ENCODE measurements around the gene DNAJC17. TPM values are rescaled to one million over a fixed set of nuclear protein-coding genes. Genes with fewer than 3 reads are reported as not detected.

Gene DNAJC17
- total and polyA plus RNA-seq, 2 donors, result 45.0 to 62.9 TPM

GRCh38 chr15:40773902-40774301 is 33.4 kb downstream of the DNAJC17 start:
- H3K4me1 ChIP-seq (ENCODE audit: control insufficient read depth in 2 of 2, insufficient read depth in 2 of 2, low read length in 2 of 2), result peaks cover 17 to 35% of the 10 kb centered on the region in 2 donors
- no peaks in the 10 kb centered on the region for H3K9me3 ChIP-seq (ENCODE audit: control insufficient read depth in 2 of 2, insufficient read depth in 1 of 2, low read length in 1 of 2)
- H3K36me3 ChIP-seq (ENCODE audit: control insufficient read depth in 2 of 2, insufficient read depth in 2 of 2, low read length in 1 of 2), result peaks cover 50 to 56% of the 10 kb centered on the region in 2 donors
- no peak overlapping the region for H3K27ac ChIP-seq (ENCODE audit: low read depth in 1 of 2, low read length in 1 of 2)
- no peaks in the 10 kb centered on the region for H3K27me3 ChIP-seq (ENCODE audit: control insufficient read depth in 2 of 2, insufficient read depth in 1 of 2, low read length in 1 of 2)
- no peak overlapping the region for H3K4me3 ChIP-seq (ENCODE audit: low read length in 2 of 2)
- DNase-seq (ENCODE audit: low read depth in 6 of 9, low spot score in 9 of 9), result no peak
- 95% methylated on average over 6 of the region's 6 CpGs for WGBS

- no peak for DNase-seq (ENCODE audit: low read depth in 6 of 9, low spot score in 9 of 9)
- H3K27ac ChIP-seq (ENCODE audit: low read depth in 1 of 2, low read length in 1 of 2), result no peak overlapping the region
- WGBS, result 98% methylated on average over 8 of the region's 8 CpGs
- no peaks in the 10 kb centered on the region for H3K9me3 ChIP-seq (ENCODE audit: control insufficient read depth in 2 of 2, insufficient read depth in 1 of 2, low read length in 1 of 2)
- peaks cover 21 to 39% of the 10 kb centered on the region in 2 donors for H3K4me1 ChIP-seq (ENCODE audit: control insufficient read depth in 2 of 2, insufficient read depth in 2 of 2, low read length in 2 of 2)
- H3K27me3 ChIP-seq (ENCODE audit: control insufficient read depth in 2 of 2, insufficient read depth in 1 of 2, low read length in 1 of 2), result no peaks in the 10 kb centered on the region
- H3K4me3 ChIP-seq (ENCODE audit: low read length in 2 of 2), result no peak overlapping the region
- H3K36me3 ChIP-seq (ENCODE audit: control insufficient read depth in 2 of 2, insufficient read depth in 2 of 2, low read length in 1 of 2), result peaks cover 46 to 52% of the 10 kb centered on the region in 2 donors
Measured at GRCh38 chr15:40773496-40773895, 33.8 kb downstream of the DNAJC17 start.

GRCh38 chr15:40772014-40772413 is 35.3 kb downstream of the DNAJC17 start:
- Histone ChIP-seq H3K27me3 (ENCODE audit: control insufficient read depth in 2 of 2, insufficient read depth in 1 of 2, low read length in 1 of 2) (no peaks in the 10 kb centered on the region), H3K4me3 (ENCODE audit: low read length in 2 of 2) (no peak overlapping the region), H3K4me1 (ENCODE audit: control insufficient read depth in 2 of 2, insufficient read depth in 2 of 2, low read length in 2 of 2) (peaks cover 22 to 42% of the 10 kb centered on the region in 2 donors), H3K27ac (ENCODE audit: low read depth in 1 of 2, low read length in 1 of 2) (no peak overlapping the region), H3K36me3 (ENCODE audit: control insufficient read depth in 2 of 2, insufficient read depth in 2 of 2, low read length in 1 of 2) (peaks cover 56 to 64% of the 10 kb centered on the region in 2 donors), H3K9me3 (ENCODE audit: control insufficient read depth in 2 of 2, insufficient read depth in 1 of 2, low read length in 1 of 2) (no peaks in the 10 kb centered on the region)
- no peak for DNase-seq (ENCODE audit: low read depth in 6 of 9, low spot score in 9 of 9)
- 95% methylated on average over 13 of the region's 13 CpGs for WGBS

- over 99% methylated on average over 5 of the region's 5 CpGs for WGBS
- Histone ChIP-seq H3K27ac (ENCODE audit: low read depth in 1 of 2, low read length in 1 of 2) (no peak overlapping the region), H3K4me1 (ENCODE audit: control insufficient read depth in 2 of 2, insufficient read depth in 2 of 2, low read length in 2 of 2) (peaks cover 16 to 38% of the 10 kb centered on the region in 2 donors)
Measured at GRCh38 chr15:40771242-40771641, 36.0 kb downstream of the DNAJC17 start.

GRCh38 chr15:40770147-40770721 is 37.0 kb downstream of the DNAJC17 start:
- peak overlapping the region in 1 of 2 donors; percentile 12 for H3K4me3 ChIP-seq (ENCODE audit: low read length in 2 of 2)
- peaks cover 44 to 52% of the 10 kb centered on the region in 2 donors for H3K36me3 ChIP-seq (ENCODE audit: control insufficient read depth in 2 of 2, insufficient read depth in 2 of 2, low read length in 1 of 2)
- H3K9me3 ChIP-seq (ENCODE audit: control insufficient read depth in 2 of 2, insufficient read depth in 1 of 2, low read length in 1 of 2), result no peaks in the 10 kb centered on the region
- peaks cover 20 to 48% of the 10 kb centered on the region in 2 donors for H3K4me1 ChIP-seq (ENCODE audit: control insufficient read depth in 2 of 2, insufficient read depth in 2 of 2, low read length in 2 of 2)
- peak overlapping the region; percentile 68 to 82 for H3K27ac ChIP-seq (ENCODE audit: low read depth in 1 of 2, low read length in 1 of 2)
- no peaks in the 10 kb centered on the region for H3K27me3 ChIP-seq (ENCODE audit: control insufficient read depth in 2 of 2, insufficient read depth in 1 of 2, low read length in 1 of 2)
- 6% methylated on average over 17 of the region's 17 CpGs for WGBS
- peak in 4 of 9 donors; percentile 38 to 76 (median 60) for DNase-seq (ENCODE audit: low read depth in 6 of 9, low spot score in 9 of 9)

More at GRCh38 chr15:40771242-40771641, 36.0 kb downstream of the DNAJC17 start:
- DNase-seq (ENCODE audit: low read depth in 6 of 9, low spot score in 9 of 9), result no peak
- H3K9me3 ChIP-seq (ENCODE audit: control insufficient read depth in 2 of 2, insufficient read depth in 1 of 2, low read length in 1 of 2), result no peaks in the 10 kb centered on the region
- peaks cover 50 to 61% of the 10 kb centered on the region in 2 donors for H3K36me3 ChIP-seq (ENCODE audit: control insufficient read depth in 2 of 2, insufficient read depth in 2 of 2, low read length in 1 of 2)
- no peak overlapping the region for H3K4me3 ChIP-seq (ENCODE audit: low read length in 2 of 2)
- H3K27me3 ChIP-seq (ENCODE audit: control insufficient read depth in 2 of 2, insufficient read depth in 1 of 2, low read length in 1 of 2), result no peaks in the 10 kb centered on the region

- no peaks in the 10 kb centered on the region for H3K9me3 ChIP-seq (ENCODE audit: control insufficient read depth in 2 of 2, insufficient read depth in 1 of 2, low read length in 1 of 2)
- H3K4me1 ChIP-seq (ENCODE audit: control insufficient read depth in 2 of 2, insufficient read depth in 2 of 2, low read length in 2 of 2), result peaks cover 25 to 55% of the 10 kb centered on the region in 2 donors
- peak within 1 kb of the TSS in 1 of 2 donors; percentile 12 for H3K4me3 ChIP-seq (ENCODE audit: low read length in 2 of 2)
- H3K27me3 ChIP-seq (ENCODE audit: control insufficient read depth in 2 of 2, insufficient read depth in 1 of 2, low read length in 1 of 2), result no peaks in the 10 kb centered on the region
- peaks cover 37 to 45% of the 10 kb centered on the region in 2 donors for H3K36me3 ChIP-seq (ENCODE audit: control insufficient read depth in 2 of 2, insufficient read depth in 2 of 2, low read length in 1 of 2)
- peak in 4 of 9 donors; percentile 60 to 81 (median 64) for DNase-seq (ENCODE audit: low read depth in 6 of 9, low spot score in 9 of 9)
- WGBS, result 7% methylated on average over 28 of the region's 28 CpGs
- H3K27ac ChIP-seq (ENCODE audit: low read depth in 1 of 2, low read length in 1 of 2), result peak within 1 kb of the TSS; percentile 68 to 82
Measured at GRCh38 chr15:40769274-40770146, 37.8 kb downstream of the DNAJC17 start, which contains the start of gene C15orf62. Gene C15orf62 (plus strand): TSS chr15:40769980. CDS start chr15:40770496, 516 bp downstream.

GRCh38 chr15:40768521-40769273 is 38.6 kb downstream of the DNAJC17 start:
- peak in 2 of 9 donors; percentile 18 to 20 for DNase-seq (ENCODE audit: low read depth in 6 of 9, low spot score in 9 of 9)
- Histone ChIP-seq H3K27me3 (ENCODE audit: control insufficient read depth in 2 of 2, insufficient read depth in 1 of 2, low read length in 1 of 2) (no peaks in the 10 kb centered on the region), H3K36me3 (ENCODE audit: control insufficient read depth in 2 of 2, insufficient read depth in 2 of 2, low read length in 1 of 2) (peaks cover 29 to 37% of the 10 kb centered on the region in 2 donors), H3K9me3 (ENCODE audit: control insufficient read depth in 2 of 2, insufficient read depth in 1 of 2, low read length in 1 of 2) (no peaks in the 10 kb centered on the region), H3K4me1 (ENCODE audit: control insufficient read depth in 2 of 2, insufficient read depth in 2 of 2, low read length in 2 of 2) (peaks cover 26 to 61% of the 10 kb centered on the region in 2 donors), H3K27ac (ENCODE audit: low read depth in 1 of 2, low read length in 1 of 2) (peak overlapping the region; percentile 68 to 82), H3K4me3 (ENCODE audit: low read length in 2 of 2) (peak overlapping the region in 1 of 2 donors; percentile 12)
- 54% methylated on average over 21 of the region's 21 CpGs for WGBS

- DNase-seq (ENCODE audit: low read depth in 6 of 9, low spot score in 9 of 9), result no peak
- H3K9me3 ChIP-seq (ENCODE audit: control insufficient read depth in 2 of 2, insufficient read depth in 1 of 2, low read length in 1 of 2), result no peaks in the 10 kb centered on the region
- no peak overlapping the region for H3K27ac ChIP-seq (ENCODE audit: low read depth in 1 of 2, low read length in 1 of 2)
- H3K27me3 ChIP-seq (ENCODE audit: control insufficient read depth in 2 of 2, insufficient read depth in 1 of 2, low read length in 1 of 2), result no peaks in the 10 kb centered on the region
- peaks cover 23 to 29% of the 10 kb centered on the region in 2 donors for H3K36me3 ChIP-seq (ENCODE audit: control insufficient read depth in 2 of 2, insufficient read depth in 2 of 2, low read length in 1 of 2)
- H3K4me3 ChIP-seq (ENCODE audit: low read length in 2 of 2), result no peak overlapping the region
- peaks cover 31 to 68% of the 10 kb centered on the region in 2 donors for H3K4me1 ChIP-seq (ENCODE audit: control insufficient read depth in 2 of 2, insufficient read depth in 2 of 2, low read length in 2 of 2)
- 96% methylated on average over 29 of the region's 29 CpGs for WGBS
Measured at GRCh38 chr15:40767838-40768500, 39.3 kb downstream of the DNAJC17 start.

Data from thymus (tissue), 11 donors.